H1 (cell line): ENCODE results near the gene ENPP7. TPM values are rescaled to one million over a fixed set of nuclear protein-coding genes. Genes with fewer than 3 reads are reported as not detected.

Source experiments
- CTCF ChIA-PET: fragments of 300-600 bp; sonication (Branson Sonifier 250); formaldehyde crosslinking; loops from one replicate; lab custom pipeline; 2021; ENCODE audit not compliant: partially characterized antibody; lab: Charles Lee
- POLR2A ChIA-PET: fragments of 300-600 bp; sonication (Branson Sonifier 250); formaldehyde crosslinking; loops from one replicate; lab custom pipeline; 2021; ENCODE audit warnings: inconsistent platforms; ENCODE audit not compliant: partially characterized antibody; lab: Charles Lee
- DNase-seq, 2 experiments: peaks; one replicate each; pipeline versions ENCODE4 v3.0.0 to v3.0.0-alpha.2; 2010 to 2022; ENCODE audit warnings: low spot score in 2 of 2, low read depth in 1 of 2, mixed read lengths in 1 of 2
- FAIRE-seq: peaks from 2 replicates; lab custom pipeline; 2011; peaks lifted over from hg19 to GRCh38; lab: Jason Lieb, UNC
- H2AFZ ChIP-seq: 2 replicates; pipeline ENCODE4 v1.8.1; 2012; ENCODE audit warnings: low read length, inconsistent platforms
- H2AK5ac ChIP-seq: 2 replicates; pipeline ENCODE4 v1.6.1; 2013; ENCODE audit warnings: low read depth, low read length
- H2BK120ac ChIP-seq: replicated peaks from 2 replicates; pipeline ENCODE3; 2013; ENCODE audit warnings: low read depth, low read length, inconsistent platforms
- H2BK12ac ChIP-seq: 2 replicates; pipeline ENCODE4 v1.6.1; 2013; ENCODE audit warnings: low read depth, low read length
- H2BK15ac ChIP-seq: 2 replicates; pipeline ENCODE4 v1.6.1; 2013; ENCODE audit warnings: low read length
- H2BK20ac ChIP-seq: 2 replicates; pipeline ENCODE4 v1.6.1; 2013; ENCODE audit warnings: low read length
- H2BK5ac ChIP-seq: 2 replicates; pipeline ENCODE4 v1.6.1; 2013; ENCODE audit warnings: low read depth, low read length
- H3K14ac ChIP-seq: 2 replicates; pipeline ENCODE4 v1.6.1; 2013; ENCODE audit warnings: inconsistent platforms; ENCODE audit not compliant: insufficient read length
- H3K18ac ChIP-seq: 2 replicates; pipeline ENCODE4 v1.6.1; 2013; ENCODE audit warnings: low read length; ENCODE audit errors: extremely low read depth
- H3K23ac ChIP-seq: 2 replicates; pipeline ENCODE4 v1.6.1; 2013; ENCODE audit warnings: inconsistent platforms; ENCODE audit not compliant: insufficient read length
- H3K23me2 ChIP-seq: 2 replicates; pipeline ENCODE4 v1.6.1; 2013; ENCODE audit warnings: low read depth, low read length
- H3K27ac ChIP-seq: 2 replicates; pipeline ENCODE4 v1.6.1; 2011; ENCODE audit warnings: low read depth, low read length, inconsistent platforms
- H3K27me3 ChIP-seq, 4 experiments: replicated peaks in 1 of 4; 1 replicate in 1 of 4; 2 replicates in 3 of 4; pipeline versions ENCODE4 v1.6.1 to v1.8.1; 2011 to 2013; ENCODE audit warnings: low read length in 3 of 4, mild to moderate bottlenecking in 3 of 4, inconsistent platforms in 2 of 4, mixed read lengths in 2 of 4, moderate library complexity in 1 of 4; ENCODE audit not compliant: control insufficient read depth in 3 of 4, insufficient read depth in 3 of 4; ENCODE audit errors: extremely low read depth in 1 of 4
- H3K36me3 ChIP-seq, 4 experiments: 2 replicates each; pipeline versions ENCODE4 v1.6.1 to v1.8.1; 2011 to 2013; ENCODE audit warnings: mild to moderate bottlenecking in 4 of 4, low read length in 3 of 4, moderate library complexity in 2 of 4, control low read depth in 1 of 4, inconsistent platforms in 1 of 4; ENCODE audit not compliant: insufficient read depth in 4 of 4, control insufficient read depth in 2 of 4
- H3K4ac ChIP-seq: replicated peaks from 2 replicates; pipeline ENCODE3; 2013; ENCODE audit warnings: low read length, low read depth, mixed read lengths, inconsistent platforms; ENCODE audit not compliant: insufficient read length
- H3K4me1 ChIP-seq, 4 experiments: replicated peaks in 1 of 4; 1 replicate in 1 of 4; 2 replicates in 3 of 4; pipeline versions ENCODE4 v1.6.1 to v1.8.1; 2011 to 2013; ENCODE audit warnings: low read length in 3 of 4, inconsistent platforms in 2 of 4, mixed read lengths in 1 of 4; ENCODE audit not compliant: insufficient read depth in 4 of 4, control insufficient read depth in 3 of 4
- H3K4me2 ChIP-seq, 2 experiments: 2 replicates each; pipeline versions ENCODE4 v1.6.1 to v1.8.1; 2011 to 2013; ENCODE audit warnings: low read depth in 2 of 2, low read length in 2 of 2, control low read depth in 1 of 2, inconsistent platforms in 1 of 2, mild to moderate bottlenecking in 1 of 2; ENCODE audit not compliant: insufficient read depth in 1 of 2
- H3K4me3 ChIP-seq, 4 experiments: fragments of 200-600, 300-600 bp in 1 of 4; sonication (generic), shearing (Covaris generic), sonication (Bioruptor Twin) in 1 of 4; 2 replicates each; pipeline versions ENCODE4 v1.5.1 to v1.8.1; 2011 to 2016; ENCODE audit warnings: low read length in 4 of 4, low read depth in 3 of 4, control low read depth in 2 of 4, inconsistent platforms in 2 of 4, mild to moderate bottlenecking in 2 of 4, mixed read lengths in 1 of 4, moderate library complexity in 1 of 4; ENCODE audit not compliant: insufficient read depth in 2 of 4; ENCODE audit errors: extremely low read depth in 1 of 4
- H3K56ac ChIP-seq: replicated peaks from 2 replicates; pipeline ENCODE3; 2013; ENCODE audit warnings: low read depth, mild to moderate bottlenecking, mixed read lengths, low read length, inconsistent platforms; ENCODE audit not compliant: insufficient read length
- H3K79me1 ChIP-seq: 2 replicates; pipeline ENCODE4 v1.6.1; 2013; ENCODE audit warnings: low read depth, low read length, control low read depth
- H3K79me2 ChIP-seq, 2 experiments: 2 replicates each; pipeline versions ENCODE4 v1.6.1 to v1.8.1; 2012 to 2013; ENCODE audit warnings: low read length in 2 of 2, mild to moderate bottlenecking in 2 of 2, inconsistent platforms in 1 of 2; ENCODE audit not compliant: insufficient read depth in 2 of 2, control insufficient read depth in 1 of 2
- H3K9ac ChIP-seq, 4 experiments: replicated peaks in 1 of 4; 1 replicate in 1 of 4; 2 replicates in 3 of 4; pipeline versions ENCODE4 v1.6.1 to v1.8.1; 2011 to 2013; ENCODE audit warnings: low read depth in 3 of 4, low read length in 3 of 4, control low read depth in 2 of 4, mild to moderate bottlenecking in 2 of 4, moderate library complexity in 2 of 4, inconsistent platforms in 1 of 4; ENCODE audit errors: extremely low read depth in 1 of 4
- H3K9me3 ChIP-seq, 2 experiments: 2 replicates each; pipeline versions ENCODE4 v1.6.1 to v1.8.1; 2012 to 2013; ENCODE audit warnings: mild to moderate bottlenecking in 2 of 2, moderate library complexity in 2 of 2, control low read depth in 1 of 2, inconsistent platforms in 1 of 2, low read depth in 1 of 2, low read length in 1 of 2, mixed read lengths in 1 of 2; ENCODE audit not compliant: insufficient read depth in 2 of 2
- H4K20me1 ChIP-seq, 2 experiments: replicated peaks in 1 of 2; 2 replicates each; pipeline versions ENCODE3 to v1.8.1; 2011 to 2013; ENCODE audit warnings: inconsistent platforms in 2 of 2, low read length in 2 of 2, mild to moderate bottlenecking in 1 of 2; ENCODE audit not compliant: insufficient read depth in 2 of 2, control insufficient read depth in 1 of 2
- H4K5ac ChIP-seq: 2 replicates; pipeline ENCODE4 v1.6.1; 2013; ENCODE audit warnings: low read length, low read depth, mixed read lengths, inconsistent platforms; ENCODE audit not compliant: insufficient read length
- H4K8ac ChIP-seq: 2 replicates; pipeline ENCODE4 v1.8.0; 2013; ENCODE audit warnings: mild to moderate bottlenecking, moderate library complexity, low read length, inconsistent platforms; ENCODE audit not compliant: insufficient read depth; ENCODE audit errors: extremely low read depth
- H4K91ac ChIP-seq: replicated peaks from 2 replicates; pipeline ENCODE3; 2013; ENCODE audit warnings: low read length, mixed read lengths, inconsistent platforms; ENCODE audit not compliant: insufficient read length
- BRCA1 ChIP-seq: IDR thresholded peaks from 2 replicates; pipeline ENCODE4 v1.6.1; 2012; ENCODE audit warnings: low read depth, low read length, improper control_type of control experiment
- CTCF ChIP-seq, 3 experiments: IDR thresholded peaks; 1 replicate in 2 of 3; 2 replicates in 1 of 3; pipeline versions ENCODE4 v1.5.1 to v1.6.1; 2011; ENCODE audit warnings: low read length in 3 of 3, mild to moderate bottlenecking in 3 of 3, inconsistent platforms in 2 of 3, low read depth in 1 of 3, moderate library complexity in 1 of 3; ENCODE audit not compliant: insufficient read depth in 1 of 3; ENCODE audit errors: control extremely low read depth in 1 of 3
- E2F6 ChIP-seq: IDR thresholded peaks from 2 replicates; pipeline ENCODE4 v1.6.1; 2012; ENCODE audit warnings: inconsistent platforms
- FOSL1 ChIP-seq: IDR thresholded peaks from 2 replicates; pipeline ENCODE4 v1.6.1; 2011; ENCODE audit warnings: mild to moderate bottlenecking, low read depth, low read length, moderate library complexity; ENCODE audit not compliant: insufficient read depth
- MAFK ChIP-seq: IDR thresholded peaks from 2 replicates; pipeline ENCODE4 v1.6.1; 2012; ENCODE audit warnings: low read depth, mild to moderate bottlenecking, improper control_type of control experiment, low read length
- RFX5 ChIP-seq: IDR thresholded peaks from 2 replicates; pipeline ENCODE4 v1.6.1; 2011; ENCODE audit warnings: low read depth, low read length, improper control_type of control experiment, borderline replicate concordance
- WGBS, 2 experiments: shearing (Covaris generic) in 1 of 2; methylation state at CpG; one replicate each; pipeline versions ENCODE4 v1.1.6 to v1.1.7; 2013 to 2015; ENCODE audit warnings: low lambda C conversion rate in 2 of 2, mixed read lengths in 2 of 2, inconsistent platforms in 1 of 2, low coverage in 1 of 2, missing lambda C conversion rate in 1 of 2; ENCODE audit not compliant: insufficient replicate concordance in 2 of 2, insufficient coverage in 1 of 2, insufficient read length in 1 of 2; ENCODE audit errors: extremely low coverage in 1 of 2, missing lambda C conversion rate in 1 of 2; 5-methylcytosine and 5-hydroxymethylcytosine counted together
- polyA plus RNA-seq, 7 experiments: library from polyadenylated mRNA; depleted of rRNA in 3 of 7; stranded (reverse) in 5 of 7; unstranded in 2 of 7; fragments of >200 nt in 5 of 7; fragments of 200-250 nt in 2 of 7; gene quantifications; 1 replicate in 5 of 7; 2 replicates in 1 of 7; 4 replicates in 1 of 7; pipeline versions ENCODE4 v1.2.1 to v1.2.3, GENCODE V29; 2011 to 2013; ENCODE audit warnings: missing spikeins in 2 of 7, mixed read lengths in 2 of 7
- total RNA-seq: library from RNA; stranded (reverse); fragmentation: NEBNext Ultra II Directional; extraction: Animal tissue kit (Norgen Biotek cat#: 25700); gene quantifications from 2 replicates; pipeline ENCODE4 v1.2.1, GENCODE V29; 2021

ENPP7 gene
- total and polyA plus RNA-seq, 2 of the 8 experiments (the other 6 are each of a cell fraction or from before 2014, with no cell fraction given), result not detected

GRCh38 chr17:79742951-79743476, 12.3 kb downstream of the ENPP7 start:
- H2BK15ac ChIP-seq, result no peak overlapping the region
- 0 out of 8 replicates have a peak, but pooled peaks cover 0 to 1% (median 0%) of the 10 kb centered on the region in 4 experiments for H3K36me3 ChIP-seq
- H3K4me1 ChIP-seq, result peaks cover 4 to 25% (median 14%) of the 10 kb centered on the region in 4 experiments
- H2BK12ac ChIP-seq, result no peak overlapping the region
- no peak overlapping the region for H3K27ac ChIP-seq
- H3K23ac ChIP-seq, result no peak overlapping the region
- H2AFZ ChIP-seq, result no peak overlapping the region
- WGBS, 2 experiments, result 89% methylated on average over 3 of the region's 7 CpGs; no CpG with 5 or more reads in 1 of the 2 experiments
- H4K91ac ChIP-seq, result no peak overlapping the region
- H3K56ac ChIP-seq, result no peak overlapping the region
- ChIA-PET CTCF (interaction anchor here (0.7 to 7.6 kb wide), 16 partner anchors 10 to 262 kb away, joined by 3 to 94 read pairs (median 9); partner anchors contain the start of genes CBX2 and CBX4), POLR2A (interaction anchor here (1.0 to 10.4 kb wide), 3 partner anchors 34 to 46 kb away, joined by 3 to 77 read pairs (median 20); partner anchors contain the start of gene CBX2)
- H3K79me1 ChIP-seq, result no peaks in the 10 kb centered on the region
- no peaks in the 10 kb centered on the region for H3K9me3 ChIP-seq
- no peak overlapping the region for H3K18ac ChIP-seq
- H4K20me1 ChIP-seq, result peaks cover 0 to 11% of the 10 kb centered on the region in 2 experiments
- peaks cover 8% of the 10 kb centered on the region; the same call in 1 of the 2 replicates for H3K23me2 ChIP-seq
- H2BK5ac ChIP-seq, result no peak overlapping the region
- no peak overlapping the region for H3K4me2 ChIP-seq
- H3K79me2 ChIP-seq, result no peaks in the 10 kb centered on the region
- H4K8ac ChIP-seq, result no peak overlapping the region
- H2BK120ac ChIP-seq, result no peak overlapping the region
- TF ChIP-seq CTCF (IDR thresholded peaks at IDR 0.05; ENCODE audit: control extremely low read depth in 1 of 3, insufficient read depth in 1 of 3, low read depth in 1 of 3, low read length in 3 of 3) (no peak), E2F6 (no peak), MAFK (no peak), FOSL1 (no peak), RFX5 (no peak), BRCA1 (no peak)
- H3K14ac ChIP-seq, result no peak overlapping the region
- H3K27me3 ChIP-seq, result peaks cover 7 to 42% (median 36%) of the 10 kb centered on the region in 4 experiments
- FAIRE-seq, result no peak
- H2BK20ac ChIP-seq, result no peak overlapping the region
- DNase-seq, result no peak
- no peak overlapping the region for H2AK5ac ChIP-seq
- H4K5ac ChIP-seq, result no peak overlapping the region
- H3K4ac ChIP-seq, result no peak overlapping the region
- H3K9ac ChIP-seq, result no peak overlapping the region
- H3K4me3 ChIP-seq, result no peak overlapping the region
